Activated CD4-positive, alpha-beta memory T cell treated with anti-CD3 and anti-CD28 coated beads for 36 hours (primary cell): ENCODE measurements around the gene DYNLT2. TPM values are rescaled to one million over a fixed set of nuclear protein-coding genes. Genes with fewer than 3 reads are reported as not detected.
"Not testable (repeated sequence)": the region's sequence is repeated elsewhere in the genome, so short reads cannot be mapped to it uniquely, and the experiment has no call there.

Experiments used
- CTCF ChIA-PET: fragments of 350-600 bp; sonication (Branson Sonifier 250); formaldehyde crosslinking; loops from one replicate; lab custom pipeline; 2021; ENCODE audit warnings: antibody characterized with exemption, inconsistent platforms; lab: Charles Lee
- POLR2A ChIA-PET: fragments of 350-600 bp; sonication (Branson Sonifier 250); formaldehyde crosslinking; loops from one replicate; lab custom pipeline; 2021; ENCODE audit warnings: antibody characterized with exemption; lab: Charles Lee
- DNase-seq: peaks from one replicate; pipeline ENCODE4 v3.0.0-alpha.2; 2020
- H3K27ac Mint-ChIP-seq: one replicate; pipeline ENCODE4 v1.8.0; 2021; ENCODE audit warnings: mixed read lengths
- H3K27me3 Mint-ChIP-seq: one replicate; pipeline ENCODE4 v1.8.0; 2021; ENCODE audit warnings: mixed read lengths
- H3K36me3 Mint-ChIP-seq: one replicate; pipeline ENCODE4 v1.8.0; 2021; ENCODE audit warnings: mixed read lengths
- H3K4me1 Mint-ChIP-seq: one replicate; pipeline ENCODE4 v1.8.0; 2021; ENCODE audit warnings: low read depth, mixed read lengths
- H3K4me3 Mint-ChIP-seq: one replicate; pipeline ENCODE4 v1.8.0; 2021; ENCODE audit warnings: mild to moderate bottlenecking, mixed read lengths
- H3K9me3 Mint-ChIP-seq: one replicate; pipeline ENCODE4 v1.8.0; 2021; ENCODE audit warnings: mixed read lengths
- intact Hi-C: fragments of 100-400 bp; cut with micrococcal nuclease; formaldehyde crosslinking; loops from one replicate; pipeline ENCODE4 v1.15.1; 2023
- total RNA-seq, 2 experiments: library from RNA; stranded (reverse); gene quantifications; one replicate each; pipeline ENCODE4 v1.2.3, GENCODE V29; 2021

Gene DYNLT2
- total RNA-seq, 2 experiments from 2014 or later: 2.0 to 2.1 TPM

DNA sequence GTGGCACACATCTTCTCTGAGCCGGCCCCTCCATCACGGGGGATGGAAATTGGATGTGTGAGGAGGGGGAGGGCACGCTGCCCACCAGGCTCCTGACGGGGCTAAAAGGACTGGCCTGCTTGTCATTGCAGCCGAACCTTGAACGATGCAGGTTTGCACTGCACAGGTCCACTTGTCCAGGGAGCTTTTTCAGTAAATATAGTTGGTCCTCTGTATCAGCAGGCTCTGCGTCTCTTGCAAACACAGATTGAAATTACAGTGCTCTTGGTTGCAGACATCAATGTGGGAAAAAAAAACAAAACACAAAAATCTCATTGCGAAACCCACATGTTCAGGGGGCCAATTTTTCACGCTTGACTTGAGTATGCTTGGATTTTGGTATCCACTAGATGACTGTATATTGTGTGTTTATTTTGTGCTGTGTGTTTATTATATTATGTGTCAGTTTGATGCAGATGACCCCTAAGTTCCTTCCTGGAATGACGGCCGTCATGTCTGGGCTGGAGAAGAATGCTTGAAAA is 29.3 kb upstream of the DYNLT2 start:
- CTCF ChIA-PET: interaction anchor here (2.2 kb wide), 1 partner anchor 10 kb away, joined by 10 read pairs; no protein-coding TSS in a partner anchor
- Mint-ChIP-seq H3K9me3 (no peaks in the 10 kb centered on the region), H3K4me3 (no peak overlapping the region), H3K36me3 (peaks cover 33% of the 10 kb centered on the region), H3K27ac (no peak overlapping the region), H3K27me3 (no peaks in the 10 kb centered on the region), H3K4me1 (no peaks in the 10 kb centered on the region)
- DNase-seq: no peak
- intact Hi-C loops: no loop called here
- POLR2A ChIA-PET: interaction anchor here (0.5 kb wide), 1 partner anchor 124 kb away, joined by 3 read pairs; no protein-coding TSS in a partner anchor

DNA sequence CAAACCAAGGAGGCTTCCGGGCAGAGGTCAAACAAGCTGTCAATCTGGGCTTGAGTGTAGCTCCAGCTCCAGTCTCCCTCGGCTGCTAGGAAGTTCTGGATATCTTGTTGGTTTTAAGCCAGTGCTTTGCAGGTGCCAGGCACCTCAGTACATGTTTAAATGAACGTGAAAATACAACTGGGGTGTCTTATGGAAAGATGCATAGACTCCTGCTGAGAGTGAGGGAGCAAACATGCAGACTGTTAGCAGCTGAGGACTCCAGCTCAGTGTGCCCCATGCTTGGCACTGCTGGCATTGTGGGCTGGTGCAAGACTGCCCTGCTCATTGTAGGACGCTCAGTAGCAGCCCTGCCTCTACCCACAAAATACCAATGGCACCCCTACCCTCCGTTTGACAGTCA is 28.5 kb upstream of the DYNLT2 start:
- Mint-ChIP-seq H3K36me3 (peaks cover 37% of the 10 kb centered on the region), H3K4me1 (no peaks in the 10 kb centered on the region), H3K27me3 (no peaks in the 10 kb centered on the region), H3K9me3 (no peaks in the 10 kb centered on the region), H3K4me3 (no peak overlapping the region), H3K27ac (no peak overlapping the region)
- POLR2A ChIA-PET: interaction anchor here (0.5 kb wide), 1 partner anchor 123 kb away, joined by 3 read pairs; no protein-coding TSS in a partner anchor
- DNase-seq: no peak
- CTCF ChIA-PET: interaction anchor here (0.6 to 2.2 kb wide), 2 partner anchors 10 to 372 kb away, joined by 3 to 10 read pairs; no protein-coding TSS in a partner anchor
- intact Hi-C loops: no loop called here

DNA sequence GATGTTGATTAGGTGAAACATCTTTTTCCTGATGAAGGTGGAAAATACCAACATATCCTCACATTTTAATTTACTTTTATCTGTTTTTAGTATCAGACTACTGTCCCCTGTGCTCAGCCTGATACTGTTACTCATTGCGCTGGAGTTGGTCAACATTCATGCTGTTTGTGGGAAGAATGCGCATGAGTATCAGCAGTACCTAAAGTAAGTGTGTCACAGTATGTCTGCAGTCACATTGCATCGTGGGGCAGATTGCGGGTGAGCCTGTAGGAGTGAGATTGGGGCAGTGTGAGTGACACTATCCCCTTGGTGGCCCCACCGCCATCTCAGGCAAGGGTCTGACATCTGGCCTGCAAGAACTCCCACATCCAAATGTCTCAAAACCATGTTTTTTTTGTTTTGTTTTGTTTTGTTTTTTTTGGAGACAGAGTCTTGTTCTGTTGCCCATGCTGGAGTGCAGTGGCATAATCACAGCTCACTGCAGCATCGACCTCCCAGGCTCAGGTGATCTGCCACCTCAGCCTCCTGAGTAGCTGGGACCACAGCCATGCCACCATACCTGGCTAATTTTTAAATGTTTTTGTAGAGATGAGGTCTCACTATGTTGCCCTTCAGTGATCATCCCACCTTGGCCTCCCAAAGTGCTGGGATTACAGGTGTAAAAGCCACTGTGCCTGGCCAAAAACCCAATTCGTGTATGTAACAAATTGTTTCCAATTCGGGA is 27.9 kb upstream of the DYNLT2 start:
- H3K27ac Mint-ChIP-seq: no peak overlapping the region
- peaks cover 37% of the 10 kb centered on the region for H3K36me3 Mint-ChIP-seq
- CTCF ChIA-PET: interaction anchor here (0.6 to 2.2 kb wide), 2 partner anchors 11 to 371 kb away, joined by 3 to 10 read pairs; no protein-coding TSS in a partner anchor
- no peaks in the 10 kb centered on the region for H3K27me3 Mint-ChIP-seq
- intact Hi-C loops: no loop called here
- POLR2A ChIA-PET: no interaction called here
- H3K4me3 Mint-ChIP-seq: no peak overlapping the region
- no peaks in the 10 kb centered on the region for H3K9me3 Mint-ChIP-seq
- no peaks in the 10 kb centered on the region for H3K4me1 Mint-ChIP-seq
- no peak for DNase-seq

DNA sequence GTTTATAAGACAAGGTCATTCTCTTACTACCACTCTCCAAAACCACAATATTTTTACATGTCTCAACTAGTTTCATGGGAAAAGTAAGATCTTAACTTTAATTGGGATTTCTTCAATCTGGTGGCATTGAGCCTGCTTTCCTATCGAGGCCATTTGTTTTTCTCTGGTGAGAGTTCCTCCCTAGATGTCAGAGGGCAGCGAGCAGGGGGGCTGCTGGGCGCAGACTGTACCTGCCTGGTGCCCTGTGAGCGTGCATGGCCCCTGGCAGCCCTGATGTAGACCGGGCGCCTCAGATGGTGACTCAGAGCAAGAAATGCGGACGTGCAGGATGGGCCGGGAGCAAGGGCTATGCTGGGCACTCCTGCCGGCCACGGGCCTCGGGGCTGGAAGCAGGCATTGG is 27.3 kb upstream of the DYNLT2 start:
- ChIA-PET POLR2A (no interaction called here), CTCF (no interaction called here)
- H3K36me3 Mint-ChIP-seq: peaks cover 36% of the 10 kb centered on the region
- no peaks in the 10 kb centered on the region for H3K27me3 Mint-ChIP-seq
- no peak overlapping the region for H3K4me3 Mint-ChIP-seq
- intact Hi-C loops: no loop called here
- no peak overlapping the region for H3K27ac Mint-ChIP-seq
- H3K9me3 Mint-ChIP-seq: no peaks in the 10 kb centered on the region
- no peaks in the 10 kb centered on the region for H3K4me1 Mint-ChIP-seq
- no peak for DNase-seq

DNA sequence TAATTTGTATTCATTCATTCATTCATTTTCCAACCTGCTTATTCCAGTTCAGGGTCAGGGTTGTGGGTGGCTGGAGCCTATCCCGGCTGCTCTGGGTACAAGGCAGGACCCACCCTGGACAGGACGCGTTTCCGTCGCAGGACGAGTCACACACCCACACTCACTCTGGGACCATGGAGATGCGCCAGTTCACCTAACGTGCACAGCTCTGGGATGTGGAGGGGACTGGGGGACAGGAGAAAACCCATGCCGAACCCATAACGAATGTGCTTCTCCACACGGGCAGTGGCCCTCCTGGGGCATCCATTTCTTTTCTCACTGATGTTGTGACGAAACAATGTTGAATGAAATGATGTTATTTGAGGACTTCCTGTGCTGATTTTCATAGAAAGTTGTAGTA is 26.5 kb upstream of the DYNLT2 start:
- peaks cover 31% of the 10 kb centered on the region for H3K36me3 Mint-ChIP-seq
- POLR2A ChIA-PET: no interaction called here
- CTCF ChIA-PET: interaction anchor here (1.3 kb wide), 1 partner anchor 12 kb away, joined by 5 read pairs; no protein-coding TSS in a partner anchor

DNA sequence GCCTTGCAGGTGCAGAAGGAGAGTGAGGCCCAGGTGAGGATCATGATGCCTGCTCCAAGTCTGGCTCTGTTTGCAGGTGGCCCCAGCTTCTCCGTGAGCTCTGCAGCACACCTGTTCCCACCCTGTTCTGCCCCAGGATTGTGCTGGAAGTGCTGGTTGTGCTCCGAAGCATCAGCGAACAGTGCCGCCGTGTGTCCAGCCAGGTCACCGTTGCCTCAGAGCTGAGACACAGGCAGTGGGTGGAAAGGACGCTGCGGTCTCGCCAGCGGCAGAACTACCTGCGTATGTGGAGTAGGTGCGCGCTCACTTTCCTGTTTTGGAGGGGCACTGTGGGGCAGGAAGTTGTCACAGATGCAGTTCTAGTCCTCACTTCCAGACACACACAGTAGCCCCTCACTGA is 25.0 kb upstream of the DYNLT2 start:
- DNase-seq: no peak
- ChIA-PET CTCF (no interaction called here), POLR2A (no interaction called here)
- Mint-ChIP-seq H3K4me3 (no peak overlapping the region), H3K36me3 (peaks cover 32% of the 10 kb centered on the region), H3K4me1 (no peaks in the 10 kb centered on the region), H3K9me3 (no peaks in the 10 kb centered on the region), H3K27me3 (no peaks in the 10 kb centered on the region), H3K27ac (no peak overlapping the region)
- intact Hi-C loops: no loop called here

More for the DNA sequence above, 26.5 kb upstream of the DYNLT2 start:
- DNase-seq: no peak
- Mint-ChIP-seq H3K4me3 (no peak overlapping the region), H3K9me3 (no peaks in the 10 kb centered on the region), H3K27me3 (no peaks in the 10 kb centered on the region), H3K27ac (no peak overlapping the region), H3K4me1 (no peaks in the 10 kb centered on the region)
- intact Hi-C loops: no loop called here

DNA sequence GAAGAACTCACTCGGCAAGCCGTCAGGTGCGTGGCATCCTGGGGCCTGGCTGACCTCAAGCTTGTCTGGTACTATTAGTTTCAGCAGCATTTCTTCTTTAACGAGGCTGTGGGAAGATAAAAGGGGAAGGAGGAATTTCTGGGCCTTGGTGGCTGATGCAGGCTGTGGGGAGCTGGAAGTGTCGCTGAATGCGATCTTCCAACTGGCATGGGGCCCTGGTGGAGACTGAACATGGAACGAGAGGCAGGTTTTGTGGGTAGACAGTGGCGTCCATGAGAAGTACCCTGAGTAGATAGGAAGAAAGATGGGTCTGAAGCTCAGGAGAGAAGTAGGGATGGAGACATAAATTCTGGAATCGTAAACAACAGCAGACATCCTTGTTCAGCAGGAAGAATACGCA is 23.9 kb upstream of the DYNLT2 start:
- H3K27ac Mint-ChIP-seq: no peak overlapping the region
- ChIA-PET CTCF (no interaction called here), POLR2A (no interaction called here)

DNA sequence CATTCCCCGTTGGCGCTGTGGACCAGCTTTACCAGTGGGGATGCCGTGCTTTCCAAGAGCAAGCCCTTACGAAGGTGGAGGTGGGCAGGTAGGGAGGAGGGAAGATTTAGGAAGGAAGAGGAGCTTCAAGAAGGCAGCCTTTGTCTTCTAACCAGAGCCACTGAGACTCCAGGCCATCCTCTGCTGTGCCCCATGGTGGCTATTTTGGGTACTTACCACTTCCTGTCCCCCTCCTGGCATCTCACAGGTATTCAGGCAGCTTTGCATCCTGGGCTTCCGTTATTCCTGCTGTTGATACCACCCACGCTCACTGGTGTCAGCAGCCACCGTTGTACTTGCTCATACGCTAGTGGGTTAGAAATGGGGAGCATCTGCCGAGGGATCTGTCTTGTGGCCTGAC is 23.0 kb upstream of the DYNLT2 start:
- Mint-ChIP-seq H3K27ac (no peak overlapping the region), H3K36me3 (peaks cover 23% of the 10 kb centered on the region), H3K4me1 (no peaks in the 10 kb centered on the region), H3K4me3 (no peak overlapping the region), H3K27me3 (no peaks in the 10 kb centered on the region), H3K9me3 (no peaks in the 10 kb centered on the region)
- intact Hi-C loops: no loop called here
- no peak for DNase-seq
- ChIA-PET CTCF (no interaction called here), POLR2A (interaction anchor here (1.7 kb wide), 1 partner anchor 22 kb away, joined by 4 read pairs; no protein-coding TSS in a partner anchor)

More for the DNA sequence above, 23.9 kb upstream of the DYNLT2 start:
- no peak overlapping the region for H3K4me3 Mint-ChIP-seq
- peaks cover 23% of the 10 kb centered on the region for H3K36me3 Mint-ChIP-seq
- no peaks in the 10 kb centered on the region for H3K9me3 Mint-ChIP-seq
- H3K4me1 Mint-ChIP-seq: no peaks in the 10 kb centered on the region
- intact Hi-C loops: no loop called here
- no peak for DNase-seq
- H3K27me3 Mint-ChIP-seq: no peaks in the 10 kb centered on the region

DNA sequence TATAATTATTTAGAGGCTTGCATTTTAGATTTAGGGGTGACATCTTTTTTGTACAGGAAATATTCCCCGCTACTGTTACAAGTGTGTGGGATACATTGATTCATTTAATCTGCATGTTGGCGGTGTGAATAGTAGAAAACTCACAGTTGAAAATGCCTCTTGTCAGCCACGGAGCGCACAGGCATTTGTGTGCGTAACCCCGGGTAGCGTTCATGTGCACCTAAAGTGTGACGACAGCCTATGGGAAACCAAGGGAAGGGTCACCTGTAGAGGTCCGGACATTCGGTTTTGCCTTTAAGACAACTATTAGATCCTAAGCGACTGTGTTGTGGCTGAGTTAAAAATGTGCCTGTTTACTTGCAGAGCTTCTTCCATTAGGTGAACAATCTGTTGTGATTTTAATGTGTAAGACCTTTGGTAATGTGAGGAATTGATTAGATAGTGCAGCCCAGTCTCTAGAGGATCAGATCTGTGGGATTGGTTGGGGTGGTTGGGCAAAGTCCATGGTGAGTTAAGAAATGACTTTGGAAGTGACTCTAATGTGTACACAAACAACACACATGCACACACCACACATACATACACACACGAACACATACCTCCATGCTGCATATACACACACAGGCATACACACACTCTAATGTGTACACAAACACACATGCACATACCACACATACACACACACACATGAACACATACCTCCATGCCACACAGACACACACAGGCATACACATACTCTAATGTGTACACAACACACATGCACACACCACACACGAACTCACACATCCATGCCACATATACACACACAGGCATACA is 15.8 kb upstream of the DYNLT2 start:
- POLR2A ChIA-PET: no interaction called here
- no peak overlapping the region for H3K27ac Mint-ChIP-seq
- DNase-seq: no peak
- intact Hi-C loops: no loop called here
- H3K9me3 Mint-ChIP-seq: no peaks in the 10 kb centered on the region
- H3K36me3 Mint-ChIP-seq: peaks cover 45% of the 10 kb centered on the region
- no peak overlapping the region for H3K4me3 Mint-ChIP-seq
- no peaks in the 10 kb centered on the region for H3K4me1 Mint-ChIP-seq
- CTCF ChIA-PET: interaction anchor here (0.9 to 1.1 kb wide), 2 partner anchors 14 to 23 kb away, joined by 3 read pairs; no protein-coding TSS in a partner anchor
- H3K27me3 Mint-ChIP-seq: no peaks in the 10 kb centered on the region

DNA sequence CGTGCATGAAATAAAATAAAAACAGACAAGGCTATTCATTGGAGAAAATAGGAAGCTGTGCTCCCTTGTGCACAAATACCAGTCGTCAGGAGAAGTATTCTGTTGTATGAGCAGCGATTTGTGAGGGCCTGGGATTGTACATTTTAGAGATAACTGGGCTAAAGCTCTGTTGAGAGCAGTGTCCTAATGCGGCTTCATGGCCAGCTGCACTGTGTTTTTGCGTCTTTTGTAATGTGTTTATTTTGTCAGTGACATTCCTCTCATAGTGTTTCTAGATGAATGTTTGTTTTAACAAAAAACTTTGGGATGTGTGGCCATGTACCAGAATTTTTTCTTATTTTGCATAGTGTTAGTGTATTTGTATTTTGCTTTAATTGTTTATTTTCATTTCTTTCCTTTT is 14.9 kb upstream of the DYNLT2 start:
- Mint-ChIP-seq H3K4me3 (no peak overlapping the region), H3K4me1 (no peaks in the 10 kb centered on the region), H3K9me3 (no peaks in the 10 kb centered on the region), H3K27me3 (no peaks in the 10 kb centered on the region), H3K27ac (no peak overlapping the region), H3K36me3 (peaks cover 44% of the 10 kb centered on the region)
- intact Hi-C loops: no loop called here
- POLR2A ChIA-PET: no interaction called here
- CTCF ChIA-PET: interaction anchor here (1.1 kb wide), 1 partner anchor 13 kb away, joined by 3 read pairs; no protein-coding TSS in a partner anchor
- no peak for DNase-seq

DNA sequence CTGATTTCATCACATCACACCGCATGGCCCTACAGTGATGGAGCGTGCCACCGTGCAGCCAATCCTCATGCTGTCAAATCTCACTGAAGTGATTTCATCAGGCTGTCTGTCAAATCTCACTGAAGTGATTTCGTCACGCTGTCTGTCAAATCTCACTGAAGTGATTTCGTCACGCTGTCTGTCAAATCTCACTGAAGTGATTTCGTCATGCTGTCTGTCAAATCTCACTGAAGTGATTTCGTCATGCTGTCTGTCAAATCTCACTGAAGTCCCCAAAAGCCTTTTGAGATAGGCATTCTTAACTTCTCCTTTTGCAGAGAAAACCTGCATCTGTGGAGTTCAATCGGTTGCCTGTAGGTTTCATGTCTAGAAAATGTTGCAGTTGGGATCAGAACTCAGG is 14.4 kb upstream of the DYNLT2 start:
- H3K4me1 Mint-ChIP-seq, intact Hi-C loops, H3K9me3 Mint-ChIP-seq, H3K4me3 Mint-ChIP-seq, H3K27ac Mint-ChIP-seq, DNase-seq, H3K27me3 Mint-ChIP-seq, POLR2A ChIA-PET: not testable (repeated sequence)
- CTCF ChIA-PET: interaction anchor here (1.1 kb wide), 1 partner anchor 12 kb away, joined by 3 read pairs; no protein-coding TSS in a partner anchor
- peaks cover 45% of the 10 kb centered on the region for H3K36me3 Mint-ChIP-seq

DNA sequence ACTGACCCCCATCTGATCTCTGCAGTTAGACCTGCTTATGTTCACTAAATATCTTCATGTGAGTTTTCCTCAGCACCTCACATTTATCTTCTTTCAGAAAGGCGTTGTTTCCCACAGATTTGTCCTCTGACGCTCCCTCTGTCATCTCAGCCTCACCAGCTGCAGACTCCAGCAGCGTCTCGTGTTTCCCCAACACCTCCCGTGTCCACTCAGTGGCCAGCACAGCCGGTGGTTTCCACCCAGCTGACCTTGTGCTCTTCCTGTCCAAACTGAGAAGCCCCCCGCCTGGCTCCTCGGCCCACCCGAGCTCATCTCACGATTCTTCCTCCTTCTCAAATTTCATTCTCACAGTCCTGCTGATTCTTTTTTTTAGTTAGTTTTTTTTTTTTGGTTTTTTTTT is 12.5 kb upstream of the DYNLT2 start:
- no peak overlapping the region for H3K4me3 Mint-ChIP-seq
- DNase-seq: no peak
- no peak overlapping the region for H3K27ac Mint-ChIP-seq
- no peaks in the 10 kb centered on the region for H3K9me3 Mint-ChIP-seq
- ChIA-PET POLR2A (no interaction called here), CTCF (interaction anchor here (0.6 to 1.9 kb wide), 3 partner anchors 9 to 57 kb away, joined by 3 to 5 read pairs (median 3); no protein-coding TSS in a partner anchor)
- intact Hi-C loops: no loop called here
- no peaks in the 10 kb centered on the region for H3K27me3 Mint-ChIP-seq
- H3K36me3 Mint-ChIP-seq: peaks cover 54% of the 10 kb centered on the region
- H3K4me1 Mint-ChIP-seq: no peaks in the 10 kb centered on the region
